HG03378 (cell line): ENCODE data around the gene RNF19B.
"Not testable (repeated sequence)": the region's sequence is repeated elsewhere in the genome, so short reads cannot be mapped to it uniquely, and the experiment has no call there.

Source experiments
- ATAC-seq: cut with Tn5 transposase; IDR thresholded peaks from one replicate; pipeline ENCODE4 v1.9.1; 2021; ENCODE audit warnings: mild to moderate bottlenecking, moderate library complexity; ENCODE audit not compliant: unreplicated experiment

RNF19B gene

DNA sequence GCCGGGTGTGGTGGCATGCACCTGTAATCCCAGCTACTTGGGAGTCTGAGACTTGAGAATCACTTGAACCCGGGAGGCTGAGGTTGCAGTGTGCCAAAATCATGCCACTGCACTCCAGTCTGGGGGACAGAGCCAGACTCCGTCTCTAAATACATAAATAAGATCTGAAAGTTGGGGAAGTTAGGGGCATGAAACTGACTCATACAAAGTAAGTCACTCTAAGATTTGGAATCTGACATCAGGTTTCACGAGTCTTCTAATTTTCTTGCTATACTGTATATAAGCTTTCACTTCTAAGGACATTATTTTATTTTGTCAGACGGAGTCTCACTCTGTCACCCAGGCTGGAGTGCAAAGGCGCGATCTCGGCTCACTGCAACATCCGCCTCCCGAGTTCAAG, 30.1 kb downstream of the RNF19B start:
- ATAC-seq, result no peak

- ATAC-seq, result no peak
These were observed 30.8 kb downstream of the RNF19B start for GRCh38 chr1:32933742-32934322.

DNA sequence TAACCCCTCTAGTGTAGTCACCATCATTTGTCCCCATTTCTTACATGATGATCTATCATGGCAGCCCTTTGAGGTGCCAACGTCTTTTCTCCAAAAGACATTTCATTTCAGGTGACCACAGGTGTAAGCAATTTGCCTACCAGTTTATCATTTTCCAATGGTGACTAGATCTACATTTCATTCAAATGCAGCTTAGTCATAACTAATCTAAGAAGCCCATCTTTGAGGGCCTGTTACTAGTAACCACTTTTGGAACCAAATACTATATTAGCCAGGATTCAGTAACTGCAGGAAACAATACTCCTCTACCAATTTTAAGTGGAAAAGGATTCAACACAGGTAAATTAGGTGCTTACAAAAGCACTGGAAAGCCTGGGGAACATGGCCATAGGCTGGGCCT, 32.8 kb downstream of the RNF19B start:
- no peak for ATAC-seq

GRCh38 chr1:32929366-32929765, 35.2 kb downstream of the RNF19B start:
- no peak for ATAC-seq

DNA sequence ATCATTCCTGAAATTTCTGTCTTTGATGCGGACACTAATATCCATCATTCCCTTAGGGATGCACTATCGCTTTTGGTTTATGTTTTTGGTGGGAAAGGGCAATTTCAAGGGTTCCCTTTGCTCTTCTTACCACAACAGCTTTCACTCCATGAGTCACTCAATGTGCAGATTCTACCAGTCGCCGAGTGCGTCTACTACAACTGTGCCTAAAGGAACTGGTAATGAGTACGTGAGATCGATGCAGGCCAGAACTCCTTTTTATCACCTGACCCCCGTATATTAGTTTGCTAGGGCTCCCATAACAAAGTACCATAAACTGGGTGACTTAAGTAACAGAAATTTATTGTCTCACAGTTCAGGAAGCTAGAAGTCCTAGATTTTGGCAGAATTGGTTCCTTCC, 35.9 kb downstream of the RNF19B start:
- ATAC-seq, result no peak

- ATAC-seq, result no peak
These were observed 36.3 kb downstream of the RNF19B start for GRCh38 chr1:32928285-32928684.

DNA sequence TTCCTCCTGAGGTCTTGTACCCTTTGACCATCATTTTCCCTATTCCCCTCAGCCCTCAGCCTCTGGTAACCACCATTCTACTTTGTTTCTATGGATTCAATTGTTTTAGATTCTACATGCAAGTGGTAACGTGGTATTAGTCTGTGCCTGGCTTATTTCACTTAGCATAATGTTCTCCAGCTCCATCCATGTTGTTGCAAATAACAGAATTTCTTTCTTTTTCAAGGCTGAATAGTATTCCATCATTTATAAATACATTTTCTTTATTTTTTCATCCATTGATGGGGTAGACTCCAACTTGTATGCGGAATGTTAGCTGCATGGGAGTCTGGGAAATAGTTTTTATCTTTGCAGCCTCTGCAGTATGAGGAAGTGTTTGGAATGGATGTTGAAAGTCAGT, 37.2 kb downstream of the RNF19B start:
- no peak for ATAC-seq

DNA sequence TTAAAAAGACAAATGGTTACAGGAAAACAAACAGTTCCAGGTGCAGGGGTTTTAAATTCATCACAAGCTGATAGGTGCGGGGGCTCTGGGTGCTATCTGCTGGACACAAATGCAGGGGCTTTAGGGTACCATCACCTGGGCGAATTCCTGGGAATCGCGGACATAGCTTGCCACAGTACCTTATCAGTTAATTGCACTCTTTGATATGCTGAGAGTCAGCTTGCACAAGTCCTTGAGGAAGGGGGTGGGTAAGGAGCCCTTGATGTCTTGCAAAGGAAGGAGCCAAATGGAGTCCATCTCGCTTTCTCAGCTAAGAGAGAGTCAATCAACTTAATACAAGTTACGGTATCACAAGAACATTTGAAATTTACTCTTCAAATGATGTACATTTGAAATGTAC, 38.0 kb downstream of the RNF19B start:
- ATAC-seq, result no peak

DNA sequence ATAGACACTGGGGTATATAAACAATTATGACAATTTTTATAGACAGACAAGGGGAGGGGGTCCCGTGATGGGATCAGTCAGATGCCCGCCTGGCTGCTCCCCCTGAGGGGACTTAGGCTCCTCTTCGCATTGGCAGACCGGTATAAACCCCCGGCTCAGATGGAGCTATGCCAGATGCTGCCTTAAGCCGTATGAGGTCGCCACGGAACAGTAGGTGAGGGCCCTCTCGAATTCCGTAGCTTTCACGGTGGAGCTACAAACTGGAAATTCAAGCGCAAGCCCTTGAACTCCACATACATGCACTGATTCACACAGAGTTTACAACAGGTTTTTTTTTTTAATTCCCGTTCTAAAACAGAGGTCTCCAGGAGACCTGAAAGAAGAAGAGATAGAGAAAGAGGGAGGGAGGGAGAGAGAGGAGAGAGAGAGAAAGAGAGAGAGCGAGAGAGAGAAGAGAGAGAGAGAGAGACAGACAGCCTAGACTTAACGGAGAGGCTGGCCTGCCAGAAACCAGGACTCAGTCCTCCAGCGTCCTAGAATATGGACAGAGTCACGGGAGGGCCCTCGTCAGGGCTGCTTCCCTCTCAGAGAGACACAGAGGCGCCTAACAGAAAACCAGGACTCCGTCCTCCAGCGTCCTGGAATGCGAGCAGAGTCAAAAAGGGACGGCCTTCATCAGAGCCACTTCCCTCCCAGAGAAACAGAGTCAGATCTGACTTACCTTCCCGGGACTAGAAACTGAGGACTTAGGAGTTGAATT, 39.0 kb downstream of the RNF19B start:
- ATAC-seq, result no peak

GRCh38 chr1:32924881-32925344, 39.7 kb downstream of the RNF19B start:
- no peak for ATAC-seq

DNA sequence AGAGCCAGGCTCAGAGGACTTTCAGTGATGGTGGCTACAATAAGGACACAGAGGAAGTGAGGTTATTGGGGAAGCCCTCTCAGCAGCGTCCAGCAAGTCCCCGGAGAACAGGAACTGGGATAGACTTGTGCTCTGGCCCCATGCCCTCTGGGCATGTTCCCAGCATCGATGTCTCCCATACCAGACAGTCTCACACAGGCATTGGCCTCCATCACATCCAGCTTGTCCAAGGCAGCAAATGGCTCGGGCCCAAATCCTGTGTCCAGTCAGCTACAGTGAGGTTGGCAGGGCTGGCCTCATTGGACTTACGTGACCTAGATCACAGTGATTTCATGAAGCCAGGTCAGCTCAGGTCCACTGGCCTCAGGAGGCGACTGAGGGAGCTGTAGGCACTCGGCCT, 43.8 kb downstream of the RNF19B start:
- ATAC-seq, result no peak

DNA sequence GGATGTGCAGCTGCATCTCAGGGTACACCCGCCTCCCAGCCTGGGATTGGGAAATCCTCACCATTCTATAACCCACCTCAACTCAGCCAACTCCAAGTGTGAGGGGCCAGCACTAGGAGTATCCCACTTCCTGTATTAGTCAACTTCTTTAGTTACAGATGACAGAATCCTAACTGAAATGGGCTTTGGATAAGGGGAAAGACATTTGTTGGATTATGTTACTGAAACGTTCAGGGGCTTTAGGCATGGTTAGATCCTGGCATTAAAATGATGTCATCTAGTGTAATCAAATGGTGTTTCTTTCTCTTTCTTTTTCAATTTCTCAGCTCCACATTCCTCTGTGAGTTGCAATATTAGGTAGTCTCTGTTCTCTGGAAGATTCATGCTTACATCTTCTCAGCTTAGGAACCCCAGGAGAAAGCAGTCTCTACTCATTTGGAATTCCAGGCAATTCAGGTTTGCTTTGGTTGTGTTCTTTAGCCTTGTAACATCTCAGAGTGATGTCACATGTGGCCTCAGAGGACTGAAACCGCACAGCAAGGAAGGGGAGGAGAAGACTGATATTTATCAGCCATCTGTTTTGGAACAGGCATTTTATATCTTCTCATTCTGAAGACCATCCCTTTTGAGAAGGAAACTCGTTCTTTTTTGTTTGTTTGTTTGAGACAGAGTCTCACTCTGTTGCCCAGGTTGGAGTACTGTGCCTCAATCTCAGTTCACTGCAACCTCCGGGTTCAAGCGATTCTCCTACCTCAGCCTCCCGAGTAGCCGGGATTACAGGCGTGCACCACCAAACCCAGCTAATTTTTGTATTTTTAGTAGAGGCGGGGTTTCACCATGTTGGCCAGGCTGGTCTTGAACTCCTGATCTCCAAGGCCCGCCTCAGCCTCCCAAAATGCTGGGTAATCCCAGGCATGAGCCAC, 44.5 kb downstream of the RNF19B start:
- no peak for ATAC-seq

- no peak for ATAC-seq
These were observed 46.4 kb downstream of the RNF19B start for GRCh38 chr1:32918179-32918578.

- no peak for ATAC-seq
These were observed 47.1 kb downstream of the RNF19B start for GRCh38 chr1:32917521-32917920.

DNA sequence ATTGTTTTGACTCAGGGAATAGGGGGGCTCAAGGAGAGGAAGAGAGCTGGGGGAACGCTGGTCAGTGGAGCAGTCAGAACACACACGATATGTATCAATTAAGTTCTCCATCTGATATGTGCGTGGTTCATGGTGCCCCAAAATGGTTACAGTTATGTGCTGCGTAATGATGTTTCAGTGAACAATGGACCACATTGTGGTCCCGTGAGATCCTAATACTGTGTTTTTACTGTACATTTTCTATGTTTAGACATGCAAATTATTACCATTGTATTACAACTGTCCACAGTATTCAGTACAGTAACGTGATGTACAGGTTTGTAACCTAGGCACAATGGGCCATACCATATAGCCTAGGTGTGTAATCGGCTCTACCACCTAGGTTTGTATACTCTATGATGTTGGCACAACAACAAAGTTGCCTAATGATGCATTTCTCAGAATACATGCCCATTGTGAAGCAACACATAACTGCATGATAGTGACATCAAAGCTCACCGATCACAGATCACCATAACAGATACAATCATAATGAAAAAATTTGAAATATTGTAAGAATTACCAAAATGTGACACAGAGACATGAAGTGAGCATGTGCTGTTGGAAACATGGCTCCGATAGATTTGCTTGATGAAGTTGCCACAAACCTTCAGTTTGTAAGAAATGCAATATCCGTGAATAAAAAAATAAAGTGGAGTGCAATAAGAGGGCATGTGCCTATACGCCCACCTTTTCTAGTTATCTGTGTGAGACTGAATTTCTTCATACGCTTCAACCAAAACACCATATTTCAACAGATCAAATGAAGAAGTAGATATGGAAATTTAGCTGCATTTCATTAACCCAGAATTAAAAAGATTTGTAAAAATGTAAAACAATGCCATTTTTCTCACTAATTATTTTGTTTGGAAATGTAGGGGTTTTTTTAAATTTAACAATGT, 48.6 kb downstream of the RNF19B start:
- no peak for ATAC-seq

DNA sequence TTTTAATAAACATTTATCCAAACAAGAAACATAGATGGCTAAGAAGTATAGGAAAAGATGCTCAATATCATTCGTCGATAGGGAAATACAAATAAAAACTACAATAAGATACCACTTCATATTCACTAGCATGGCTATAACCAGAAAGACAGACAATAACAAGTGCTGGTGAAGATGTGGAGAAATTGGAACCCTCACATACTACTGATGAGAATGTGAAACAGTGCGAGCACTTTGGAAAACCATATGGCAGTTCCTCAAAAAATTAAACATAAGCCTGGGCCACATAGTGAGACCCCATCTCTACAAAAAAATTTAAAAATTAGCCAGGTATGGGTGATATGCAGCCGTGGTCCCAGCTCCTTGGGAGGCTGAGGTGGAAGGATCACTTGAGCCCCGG, 54.3 kb downstream of the RNF19B start:
- no peak for ATAC-seq

DNA sequence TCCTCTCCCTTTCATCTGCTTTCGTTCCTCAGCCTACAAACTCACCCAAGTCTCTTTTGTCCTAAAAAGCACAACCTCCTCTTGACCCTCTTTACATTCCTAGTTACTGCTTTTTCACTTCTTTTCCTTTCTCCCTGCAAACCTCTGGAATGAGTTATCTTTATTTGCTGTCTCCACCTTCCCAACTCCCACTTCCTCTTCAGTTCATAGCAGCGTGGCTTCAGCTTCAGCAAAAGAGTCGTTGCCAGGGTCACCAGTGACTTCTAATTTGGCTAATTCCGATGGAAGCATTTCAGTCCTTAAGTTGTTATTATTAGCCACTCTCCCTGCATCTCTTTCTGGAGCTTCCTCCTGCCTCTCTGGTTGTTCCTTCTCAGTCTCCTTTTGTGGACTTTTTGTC, 57.2 kb downstream of the RNF19B start:
- ATAC-seq, result no peak

GRCh38 chr1:32906654-32907053, 58.0 kb downstream of the RNF19B start:
- no peak for ATAC-seq

DNA sequence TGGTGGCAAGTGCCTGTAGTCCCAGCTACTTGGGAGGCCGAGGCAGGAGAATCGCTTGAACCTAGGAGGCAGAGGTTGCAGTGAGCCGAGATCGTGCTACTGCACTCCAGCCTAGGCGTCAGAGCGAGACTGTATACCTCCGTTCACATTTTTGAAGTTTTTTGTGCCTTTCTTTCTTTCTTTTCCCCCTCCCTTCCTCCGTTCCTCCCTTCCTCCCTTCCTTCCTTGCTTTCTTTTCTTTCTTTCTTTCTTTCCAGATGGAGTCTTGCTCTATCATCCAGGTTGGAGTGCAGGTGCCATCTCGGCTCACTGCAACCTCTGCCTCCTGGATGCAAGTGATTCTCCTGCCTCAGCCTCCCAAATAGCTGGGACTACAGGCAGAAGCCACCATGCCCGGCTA, 59.0 kb downstream of the RNF19B start:
- ATAC-seq, result not testable (repeated sequence)

DNA sequence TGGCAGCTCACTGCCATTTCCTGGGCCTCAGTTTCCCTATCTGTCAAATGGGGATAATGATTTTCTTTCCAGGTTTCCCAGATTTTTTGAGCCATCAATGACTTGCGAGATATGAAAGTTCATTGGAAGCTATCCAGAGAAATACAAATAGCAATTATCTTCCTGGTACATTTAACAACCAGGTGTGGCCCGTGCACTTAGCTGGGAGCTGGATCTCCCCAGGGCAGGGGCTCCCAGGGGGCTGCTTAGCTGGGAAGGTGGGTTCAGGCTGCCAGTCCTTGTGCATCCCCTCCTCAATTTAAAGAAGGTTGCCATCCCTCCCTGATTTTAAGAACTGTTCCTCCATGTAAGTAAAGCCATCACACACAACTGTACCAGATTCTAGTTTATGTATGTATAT, 59.8 kb downstream of the RNF19B start:
- no peak for ATAC-seq
